ENCODE results near the gene GALK2.

GRCh38 chr15:49238342-49238741, 68.3 kb downstream of the GALK2 start:
- TF ChIP-seq ESRRG (CRISPR knock-in tag; IDR thresholded peaks at IDR 0.05): no peak
- no peak for TF ChIP-seq ZNF8 (CRISPR knock-in tag; IDR thresholded peaks at IDR 0.05)
- TF ChIP-seq, protein P1, sequence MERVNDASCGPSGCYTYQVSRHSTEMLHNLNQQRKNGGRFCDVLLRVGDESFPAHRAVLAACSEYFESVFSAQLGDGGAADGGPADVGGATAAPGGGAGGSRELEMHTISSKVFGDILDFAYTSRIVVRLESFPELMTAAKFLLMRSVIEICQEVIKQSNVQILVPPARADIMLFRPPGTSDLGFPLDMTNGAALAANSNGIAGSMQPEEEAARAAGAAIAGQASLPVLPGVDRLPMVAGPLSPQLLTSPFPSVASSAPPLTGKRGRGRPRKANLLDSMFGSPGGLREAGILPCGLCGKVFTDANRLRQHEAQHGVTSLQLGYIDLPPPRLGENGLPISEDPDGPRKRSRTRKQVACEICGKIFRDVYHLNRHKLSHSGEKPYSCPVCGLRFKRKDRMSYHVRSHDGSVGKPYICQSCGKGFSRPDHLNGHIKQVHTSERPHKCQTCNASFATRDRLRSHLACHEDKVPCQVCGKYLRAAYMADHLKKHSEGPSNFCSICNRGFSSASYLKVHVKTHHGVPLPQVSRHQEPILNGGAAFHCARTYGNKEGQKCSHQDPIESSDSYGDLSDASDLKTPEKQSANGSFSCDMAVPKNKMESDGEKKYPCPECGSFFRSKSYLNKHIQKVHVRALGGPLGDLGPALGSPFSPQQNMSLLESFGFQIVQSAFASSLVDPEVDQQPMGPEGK (CRISPR knock-in tag; IDR thresholded peaks at IDR 0.05; ENCODE audit: borderline replicate concordance): no peak
- TF ChIP-seq, protein P2, sequence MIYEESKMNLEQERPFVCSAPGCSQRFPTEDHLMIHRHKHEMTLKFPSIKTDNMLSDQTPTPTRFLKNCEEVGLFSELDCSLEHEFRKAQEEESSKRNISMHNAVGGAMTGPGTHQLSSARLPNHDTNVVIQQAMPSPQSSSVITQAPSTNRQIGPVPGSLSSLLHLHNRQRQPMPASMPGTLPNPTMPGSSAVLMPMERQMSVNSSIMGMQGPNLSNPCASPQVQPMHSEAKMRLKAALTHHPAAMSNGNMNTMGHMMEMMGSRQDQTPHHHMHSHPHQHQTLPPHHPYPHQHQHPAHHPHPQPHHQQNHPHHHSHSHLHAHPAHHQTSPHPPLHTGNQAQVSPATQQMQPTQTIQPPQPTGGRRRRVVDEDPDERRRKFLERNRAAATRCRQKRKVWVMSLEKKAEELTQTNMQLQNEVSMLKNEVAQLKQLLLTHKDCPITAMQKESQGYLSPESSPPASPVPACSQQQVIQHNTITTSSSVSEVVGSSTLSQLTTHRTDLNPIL (CRISPR knock-in tag; IDR thresholded peaks at IDR 0.05; ENCODE audit: low read depth): no peak
- no peak for TF ChIP-seq ZFP3 (CRISPR knock-in tag; IDR thresholded peaks at IDR 0.05)
- TF ChIP-seq PPARA (CRISPR knock-in tag; IDR thresholded peaks at IDR 0.05; ENCODE audit: borderline replicate concordance): no peak
- TF ChIP-seq ZFP30 (CRISPR knock-in tag; IDR thresholded peaks at IDR 0.05): no peak
- TF ChIP-seq ARNTL (CRISPR knock-in tag; IDR thresholded peaks at IDR 0.05; ENCODE audit: borderline replicate concordance, low read depth): no peak
- no peak for TF ChIP-seq GLIS3 (CRISPR knock-in tag; IDR thresholded peaks at IDR 0.05)
- TF ChIP-seq CSRNP3 (CRISPR knock-in tag; IDR thresholded peaks at IDR 0.05): no peak
- TF ChIP-seq TCF4 (CRISPR knock-in tag; IDR thresholded peaks at IDR 0.05; ENCODE audit: borderline replicate concordance): peak; percentile 95
- no peak for TF ChIP-seq OSR1 (CRISPR knock-in tag; IDR thresholded peaks at IDR 0.05)

All from SK-N-SH treated with all-trans-retinoic acid at 6 μM for 48 hours (cell line).